Measurements from ENCODE around the gene ANKIB1. TPM values are rescaled to one million over a fixed set of nuclear protein-coding genes. Genes with fewer than 3 reads are reported as not detected.
A peak's percentile ranks its signal among the peaks of the same experiment; 100 is the strongest.

The ANKIB1 gene
- total and polyA plus RNA-seq, 9 of the 15 experiments (the other 6 are each of a cell fraction or from before 2014, with no cell fraction given), result 5.9 to 25.2 (median 16.1) TPM

GRCh38 chr7:92447345-92448204, 201.8 kb downstream of the ANKIB1 start, which contains the start of gene GATAD1 (continued):
- peak; percentile 88; the same call in 1 of the 2 replicates for TF ChIP-seq THAP12 (CRISPR knock-in tag; IDR thresholded peaks at IDR 0.05)
- TF ChIP-seq ZBED1 (IDR thresholded peaks at IDR 0.05), result peak; percentile 52; the same call in 1 of the 2 replicates
- no peak for TF ChIP-seq E2F3 (CRISPR knock-in tag; IDR thresholded peaks at IDR 0.05)
- TF ChIP-seq, protein P1, sequence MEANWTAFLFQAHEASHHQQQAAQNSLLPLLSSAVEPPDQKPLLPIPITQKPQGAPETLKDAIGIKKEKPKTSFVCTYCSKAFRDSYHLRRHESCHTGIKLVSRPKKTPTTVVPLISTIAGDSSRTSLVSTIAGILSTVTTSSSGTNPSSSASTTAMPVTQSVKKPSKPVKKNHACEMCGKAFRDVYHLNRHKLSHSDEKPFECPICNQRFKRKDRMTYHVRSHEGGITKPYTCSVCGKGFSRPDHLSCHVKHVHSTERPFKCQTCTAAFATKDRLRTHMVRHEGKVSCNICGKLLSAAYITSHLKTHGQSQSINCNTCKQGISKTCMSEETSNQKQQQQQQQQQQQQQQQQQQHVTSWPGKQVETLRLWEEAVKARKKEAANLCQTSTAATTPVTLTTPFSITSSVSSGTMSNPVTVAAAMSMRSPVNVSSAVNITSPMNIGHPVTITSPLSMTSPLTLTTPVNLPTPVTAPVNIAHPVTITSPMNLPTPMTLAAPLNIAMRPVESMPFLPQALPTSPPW (CRISPR knock-in tag; IDR thresholded peaks at IDR 0.05), result peak; percentile 88
- TF ChIP-seq ETV6 (IDR thresholded peaks at IDR 0.05; ENCODE audit: borderline replicate concordance in 1 of 2, low read depth in 2 of 2, low read length in 1 of 2), result peak in 1 of 2 experiments; percentile 68; a peak in 1 of 4 replicates
- no peak for TF ChIP-seq ETV6 (CRISPR knock-in tag; IDR thresholded peaks at IDR 0.05; ENCODE audit: borderline replicate concordance)
- TF ChIP-seq ZC3H4 (CRISPR knock-in tag; IDR thresholded peaks at IDR 0.05; ENCODE audit: borderline replicate concordance), result no peak; the same call in 1 of the 2 replicates
- peak; percentile 1 for TF ChIP-seq ZNF24 (IDR thresholded peaks at IDR 0.05)
- no peak for TF ChIP-seq MCM3 (IDR thresholded peaks at IDR 0.05)
- TF ChIP-seq HDAC2 (IDR thresholded peaks at IDR 0.05), result 0 out of 2 replicates have a peak, but pooled peaks have one; percentile 54
- TF ChIP-seq RBFOX2 (IDR thresholded peaks at IDR 0.05; ENCODE audit: low read depth, low read length), result peak; percentile 97
- TF ChIP-seq, protein P2, sequence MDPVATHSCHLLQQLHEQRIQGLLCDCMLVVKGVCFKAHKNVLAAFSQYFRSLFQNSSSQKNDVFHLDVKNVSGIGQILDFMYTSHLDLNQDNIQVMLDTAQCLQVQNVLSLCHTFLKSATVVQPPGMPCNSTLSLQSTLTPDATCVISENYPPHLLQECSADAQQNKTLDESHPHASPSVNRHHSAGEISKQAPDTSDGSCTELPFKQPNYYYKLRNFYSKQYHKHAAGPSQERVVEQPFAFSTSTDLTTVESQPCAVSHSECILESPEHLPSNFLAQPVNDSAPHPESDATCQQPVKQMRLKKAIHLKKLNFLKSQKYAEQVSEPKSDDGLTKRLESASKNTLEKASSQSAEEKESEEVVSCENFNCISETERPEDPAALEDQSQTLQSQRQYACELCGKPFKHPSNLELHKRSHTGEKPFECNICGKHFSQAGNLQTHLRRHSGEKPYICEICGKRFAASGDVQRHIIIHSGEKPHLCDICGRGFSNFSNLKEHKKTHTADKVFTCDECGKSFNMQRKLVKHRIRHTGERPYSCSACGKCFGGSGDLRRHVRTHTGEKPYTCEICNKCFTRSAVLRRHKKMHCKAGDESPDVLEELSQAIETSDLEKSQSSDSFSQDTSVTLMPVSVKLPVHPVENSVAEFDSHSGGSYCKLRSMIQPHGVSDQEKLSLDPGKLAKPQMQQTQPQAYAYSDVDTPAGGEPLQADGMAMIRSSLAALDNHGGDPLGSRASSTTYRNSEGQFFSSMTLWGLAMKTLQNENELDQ (CRISPR knock-in tag; IDR thresholded peaks at IDR 0.05; ENCODE audit: borderline replicate concordance), result 0 out of 2 replicates have a peak, but pooled peaks have one; percentile 27
- peak; percentile 72 for TF ChIP-seq TAF7 (tag; IDR thresholded peaks at IDR 0.05)
- TF ChIP-seq MBD2 (IDR thresholded peaks at IDR 0.05; ENCODE audit: borderline replicate concordance, low read depth), result peak; percentile 61; the same call in 1 of the 2 replicates
- TF ChIP-seq E2F8 (IDR thresholded peaks at IDR 0.05; ENCODE audit: low read depth, partially characterized antibody), result peak; percentile 90
- TF ChIP-seq ADNP (tag; IDR thresholded peaks at IDR 0.05), result no peak
- TF ChIP-seq ZNF695 (CRISPR knock-in tag; IDR thresholded peaks at IDR 0.05), result no peak
- TF ChIP-seq SPI1 (IDR thresholded peaks at IDR 0.05; ENCODE audit: borderline replicate concordance, low read depth, low read length), result peak; percentile 75; the same call in 1 of the 2 replicates
- TF ChIP-seq ILF3 (IDR thresholded peaks at IDR 0.05; ENCODE audit: borderline replicate concordance), result 0 out of 2 replicates have a peak, but pooled peaks have one; percentile 13

All from K562 (cell line).